IgD-negative memory B cell (primary cell): ENCODE measurements around the gene EOGT. TPM values are rescaled to one million over a fixed set of nuclear protein-coding genes. Genes with fewer than 3 reads are reported as not detected.

Source experiments
- H3K27ac Mint-ChIP-seq, 3 donors: one replicate each; pipeline ENCODE4 v1.8.0; 2020 to 2022; ENCODE audit warnings: mild to moderate bottlenecking in 3 of 3, mixed read lengths in 3 of 3, moderate library complexity in 1 of 3
- H3K27me3 Mint-ChIP-seq: one replicate; pipeline ENCODE4 v1.8.0; 2021; ENCODE audit warnings: mixed read lengths
- H3K36me3 Mint-ChIP-seq: one replicate; pipeline ENCODE4 v1.8.0; 2020; ENCODE audit warnings: mild to moderate bottlenecking, mixed read lengths
- H3K4me1 Mint-ChIP-seq, 3 donors: one replicate each; pipeline ENCODE4 v1.8.0; 2020 to 2022; ENCODE audit warnings: mixed read lengths in 3 of 3, mild to moderate bottlenecking in 1 of 3
- H3K4me3 Mint-ChIP-seq, 4 donors: one replicate each; pipeline ENCODE4 v1.8.0; 2020 to 2022; ENCODE audit warnings: mild to moderate bottlenecking in 4 of 4, mixed read lengths in 4 of 4, moderate library complexity in 3 of 4
- H3K9me3 Mint-ChIP-seq, 3 donors: one replicate each; pipeline ENCODE4 v1.8.0; 2020 to 2021; ENCODE audit warnings: mixed read lengths in 3 of 3, mild to moderate bottlenecking in 1 of 3
- polyA plus RNA-seq: library from polyadenylated mRNA; unstranded; fragments of 300-500 nt; fragmentation: Illumina TruSeq; gene quantifications from one replicate; pipeline ENCODE4 v1.2.3, GENCODE V29; 2021

EOGT gene
- polyA plus RNA-seq, 1 donor from 2014 or later = 7.0 TPM

DNA sequence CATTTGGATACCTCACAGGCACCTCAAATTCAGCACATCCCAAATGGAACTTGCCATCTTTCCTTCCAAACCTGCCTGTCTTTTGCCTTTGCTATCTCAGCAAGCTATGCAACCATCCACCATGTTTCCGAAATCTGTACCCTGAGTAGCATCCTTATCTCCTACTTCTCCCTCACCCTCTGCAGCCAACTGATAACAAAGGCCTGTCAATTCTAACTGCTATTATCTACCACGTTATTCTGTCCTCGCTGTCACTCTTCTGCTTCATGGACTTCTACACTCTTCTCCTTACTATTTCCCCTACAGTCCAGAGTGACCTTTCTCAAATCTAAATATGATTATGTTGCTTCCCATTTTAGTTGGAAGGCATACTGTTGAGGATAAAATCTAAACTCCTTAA, 55.6 kb downstream of the EOGT start:
- Mint-ChIP-seq H3K27me3 (peaks cover 7% of the 10 kb centered on the region), H3K4me1 (no peaks in the 10 kb centered on the region), H3K36me3 (no peaks in the 10 kb centered on the region), H3K27ac (no peak overlapping the region), H3K4me3 (no peak overlapping the region), H3K9me3 (no peaks in the 10 kb centered on the region)

DNA sequence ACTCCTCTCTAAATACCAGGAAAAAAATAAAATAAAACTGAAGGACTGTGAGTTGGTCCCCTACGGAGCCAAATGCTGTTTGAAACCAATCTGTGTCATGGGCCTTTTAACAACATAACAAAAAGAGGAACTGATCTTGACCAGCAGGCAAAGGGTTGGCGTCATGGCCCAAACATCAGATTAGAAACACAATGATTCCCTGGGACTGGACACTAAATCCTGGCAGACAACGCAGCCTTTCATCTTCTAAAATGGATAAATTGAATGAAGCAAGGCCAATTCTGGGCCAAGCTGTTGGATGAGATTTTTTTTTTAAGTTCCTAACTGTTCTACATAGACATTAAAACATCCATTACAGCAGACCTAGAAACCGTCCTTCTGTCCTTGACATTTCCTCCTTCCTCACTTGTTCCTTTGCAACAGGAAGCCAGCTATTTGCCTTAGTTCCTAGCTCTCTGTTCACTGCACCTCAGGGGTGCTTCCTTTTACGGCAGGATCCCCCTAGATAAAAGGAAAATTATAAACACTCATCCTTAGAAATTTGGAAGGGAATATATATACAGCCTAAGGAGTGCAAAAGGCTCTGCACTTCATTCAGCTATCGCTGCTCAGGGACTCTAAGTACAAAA, 59.6 kb downstream of the EOGT start:
- H3K27ac Mint-ChIP-seq = no peak overlapping the region
- no peaks in the 10 kb centered on the region for H3K4me1 Mint-ChIP-seq
- no peaks in the 10 kb centered on the region for H3K27me3 Mint-ChIP-seq
- H3K4me3 Mint-ChIP-seq = no peak overlapping the region
- no peaks in the 10 kb centered on the region for H3K36me3 Mint-ChIP-seq
- no peaks in the 10 kb centered on the region for H3K9me3 Mint-ChIP-seq

DNA sequence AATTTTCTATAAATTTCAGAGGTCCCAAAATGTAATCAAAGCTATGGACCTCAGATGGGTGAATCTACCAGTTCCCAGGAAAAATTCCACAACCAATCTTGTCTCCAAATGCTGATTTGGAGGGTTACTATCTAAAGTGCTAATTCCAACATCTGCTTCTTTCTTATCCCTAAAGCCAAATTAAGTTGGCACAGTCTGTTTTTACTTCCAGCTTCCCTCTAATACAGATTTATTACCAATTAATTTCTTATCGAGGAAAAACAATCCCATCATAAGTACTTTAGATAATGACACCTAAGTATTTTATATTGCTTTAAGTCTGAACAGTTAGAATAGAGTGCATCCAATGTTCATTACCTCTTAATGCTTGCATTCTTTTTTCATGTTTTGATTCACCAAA, 68.3 kb downstream of the EOGT start:
- Mint-ChIP-seq H3K4me1 (no peaks in the 10 kb centered on the region), H3K27ac (no peak overlapping the region), H3K27me3 (peaks cover 7% of the 10 kb centered on the region), H3K4me3 (no peak overlapping the region), H3K36me3 (no peaks in the 10 kb centered on the region), H3K9me3 (no peaks in the 10 kb centered on the region)

DNA sequence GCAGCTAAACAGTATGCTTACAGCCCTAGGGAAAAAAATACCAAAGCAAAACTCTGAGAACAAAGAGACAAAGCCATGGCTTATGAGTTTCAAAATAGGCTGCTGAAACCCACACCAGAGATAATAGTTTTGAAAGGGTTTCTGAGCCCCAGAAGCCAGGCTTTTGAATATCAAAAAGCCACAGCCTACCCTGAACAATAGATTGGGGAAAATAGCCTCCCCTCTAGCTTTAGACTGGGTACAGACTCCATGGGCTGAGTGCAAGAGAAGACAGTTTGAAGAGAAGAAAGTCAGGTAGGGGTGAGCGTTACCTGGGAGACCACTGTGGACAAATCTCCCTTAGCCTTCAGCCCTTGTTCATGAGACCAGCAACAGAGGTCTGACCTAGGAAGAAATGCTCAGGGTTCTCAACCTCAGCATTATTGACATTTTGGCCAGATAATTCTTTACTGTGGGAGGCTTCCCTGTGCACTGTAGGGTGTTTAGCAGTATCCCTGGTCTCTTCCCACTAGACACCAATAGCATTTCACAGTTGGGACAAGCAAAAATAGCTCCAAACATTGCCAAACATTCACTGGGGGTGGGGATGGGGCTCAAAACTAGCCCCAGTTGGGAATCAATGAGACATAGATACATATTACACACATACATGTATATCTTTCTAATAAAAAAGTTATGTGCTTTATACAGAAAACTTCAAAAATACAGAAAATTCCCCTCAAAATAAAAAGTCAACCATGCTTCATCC, 69.6 kb downstream of the EOGT start:
- Mint-ChIP-seq H3K9me3 (no peaks in the 10 kb centered on the region), H3K4me3 (no peak overlapping the region), H3K27me3 (peaks cover 7% of the 10 kb centered on the region), H3K36me3 (no peaks in the 10 kb centered on the region), H3K4me1 (no peaks in the 10 kb centered on the region), H3K27ac (no peak overlapping the region)

- no peaks in the 10 kb centered on the region for H3K4me1 Mint-ChIP-seq
- no peaks in the 10 kb centered on the region for H3K36me3 Mint-ChIP-seq
- H3K27ac Mint-ChIP-seq = no peak overlapping the region
- H3K9me3 Mint-ChIP-seq = no peaks in the 10 kb centered on the region
- H3K27me3 Mint-ChIP-seq = peaks cover 18% of the 10 kb centered on the region
- H3K4me3 Mint-ChIP-seq = no peak overlapping the region
Observed at GRCh38 chr3:68941055-68941454, 72.4 kb downstream of the EOGT start.

- Mint-ChIP-seq H3K27ac (no peak overlapping the region), H3K36me3 (no peaks in the 10 kb centered on the region), H3K4me3 (no peak overlapping the region), H3K9me3 (peaks cover 0 to 2% (median 2%) of the 10 kb centered on the region in 3 donors), H3K4me1 (peaks cover 0 to 7% (median 0%) of the 10 kb centered on the region in 3 donors), H3K27me3 (peaks cover 39% of the 10 kb centered on the region)
Observed at GRCh38 chr3:68936856-68937255, 76.6 kb downstream of the EOGT start.

GRCh38 chr3:68935778-68936177, 77.7 kb downstream of the EOGT start:
- Mint-ChIP-seq H3K27me3 (peaks cover 45% of the 10 kb centered on the region), H3K9me3 (peaks cover 0 to 2% (median 2%) of the 10 kb centered on the region in 3 donors), H3K36me3 (no peaks in the 10 kb centered on the region), H3K4me1 (peaks cover 0 to 7% (median 2%) of the 10 kb centered on the region in 3 donors), H3K27ac (no peak overlapping the region), H3K4me3 (no peak overlapping the region)

DNA sequence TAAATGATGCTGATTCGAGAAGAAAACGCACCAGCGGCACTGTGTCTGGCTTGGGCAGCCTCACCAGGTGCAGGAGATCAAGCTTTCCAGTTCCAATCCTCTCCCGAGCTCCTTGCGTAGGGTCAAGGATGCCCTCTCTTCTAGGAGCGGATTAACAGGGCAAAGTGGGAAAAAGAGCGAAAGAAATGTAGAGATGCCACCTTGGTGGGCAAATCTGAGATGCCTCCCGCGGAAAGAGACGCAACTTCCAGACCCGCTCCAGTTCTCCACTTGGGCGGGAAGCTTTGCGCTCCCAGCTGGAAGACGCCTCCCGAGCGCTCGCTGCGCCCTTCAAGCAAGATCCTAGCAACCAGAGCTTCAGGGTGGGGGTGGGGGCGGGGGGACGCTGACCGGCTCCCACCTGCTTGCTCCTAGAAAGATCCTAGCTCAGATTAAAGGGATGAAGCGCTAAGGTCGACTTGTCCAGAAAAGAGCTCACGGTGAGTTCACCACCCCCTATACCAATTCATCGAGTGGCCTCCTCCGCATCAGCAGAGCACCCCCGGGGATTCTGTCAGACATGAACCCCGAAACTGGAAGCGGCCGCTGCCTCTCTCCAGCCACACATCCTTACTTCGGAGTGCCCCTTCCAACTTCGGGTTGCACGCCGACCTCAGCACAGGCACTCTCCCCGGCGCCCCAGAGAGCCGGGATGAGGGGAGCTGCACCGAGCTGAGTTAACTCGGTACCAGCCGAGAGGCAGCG, 81.9 kb downstream of the EOGT start:
- Mint-ChIP-seq H3K4me1 (peaks cover 0 to 7% (median 2%) of the 10 kb centered on the region in 3 donors), H3K27me3 (peaks cover 48% of the 10 kb centered on the region), H3K4me3 (peak overlapping the region in 1 of 4 donors; percentile 34), H3K36me3 (no peaks in the 10 kb centered on the region), H3K27ac (no peak overlapping the region), H3K9me3 (peaks cover 0 to 2% (median 2%) of the 10 kb centered on the region in 3 donors)

Other genes with a start within 250 kb of the EOGT start
- gene TAFA4, start 81.1 kb downstream of the EOGT start, polyA plus RNA-seq = not detected
- 43.2 TPM for gene TMF1, start 38.6 kb upstream of the EOGT start, polyA plus RNA-seq
- 41.9 TPM for gene UBA3, start 66.7 kb upstream of the EOGT start, polyA plus RNA-seq
- gene ARL6IP5, start 71.3 kb upstream of the EOGT start, polyA plus RNA-seq = 374 TPM
- not detected for gene LMOD3, start 108.9 kb upstream of the EOGT start, polyA plus RNA-seq